Type B pancreatic cell (in vitro differentiated cells): ENCODE data around the gene HNRNPLL. TPM values are rescaled to one million over a fixed set of nuclear protein-coding genes. Genes with fewer than 3 reads are reported as not detected.

Experiments used
- DNase-seq: peaks from one replicate; pipeline ENCODE4 v3.0.0; 2021; ENCODE audit warnings: mixed read lengths; ENCODE audit not compliant: unreplicated experiment; ENCODE audit errors: extremely low spot score
- H3K27ac Mint-ChIP-seq: 2 replicates; pipeline ENCODE4 v1.8.0; 2021; ENCODE audit warnings: mild to moderate bottlenecking, mixed read lengths
- H3K27me3 Mint-ChIP-seq: 2 replicates; pipeline ENCODE4 v1.8.0; 2021; ENCODE audit warnings: mixed read lengths
- H3K36me3 Mint-ChIP-seq: 2 replicates; pipeline ENCODE4 v1.8.0; 2021; ENCODE audit warnings: mixed read lengths
- H3K4me1 Mint-ChIP-seq: one replicate; pipeline ENCODE4 v1.8.0; 2021; ENCODE audit warnings: mixed read lengths; ENCODE audit not compliant: unreplicated experiment
- H3K4me3 Mint-ChIP-seq: 2 replicates; pipeline ENCODE4 v1.8.0; 2021; ENCODE audit warnings: mild to moderate bottlenecking, mixed read lengths
- H3K9me3 Mint-ChIP-seq: 2 replicates; pipeline ENCODE4 v1.8.0; 2021; ENCODE audit warnings: mixed read lengths
- CTCF ChIP-seq: fragments of 200-600 bp; sonication (generic); conservative IDR thresholded peaks from 2 replicates; pipeline ENCODE4 v1.5.0; 2021; ENCODE audit warnings: antibody characterized with exemption, mild to moderate bottlenecking
- total RNA-seq: library from RNA; stranded (reverse); gene quantifications from 2 replicates; pipeline ENCODE4 v1.2.1, GENCODE V29; 2021; ENCODE audit warnings: low replicate concordance

HNRNPLL gene
- total RNA-seq, 1 donor from 2014 or later = 72.3 TPM

GRCh38 chr2:38632980-38633379, 30.3 kb upstream of the HNRNPLL start:
- no peaks in the 10 kb centered on the region for H3K36me3 Mint-ChIP-seq
- no peaks in the 10 kb centered on the region for H3K9me3 Mint-ChIP-seq
- H3K27ac Mint-ChIP-seq = no peak overlapping the region
- no peak overlapping the region for H3K4me3 Mint-ChIP-seq
- H3K27me3 Mint-ChIP-seq = no peaks in the 10 kb centered on the region
- no peak for DNase-seq
- no peak for TF ChIP-seq CTCF
- H3K4me1 Mint-ChIP-seq = peaks cover 5% of the 10 kb centered on the region

GRCh38 chr2:38631976-38632375, 29.2 kb upstream of the HNRNPLL start:
- Mint-ChIP-seq H3K36me3 (no peaks in the 10 kb centered on the region), H3K4me3 (no peak overlapping the region)

GRCh38 chr2:38629684-38630083, 27.0 kb upstream of the HNRNPLL start:
- no peak for TF ChIP-seq CTCF
- H3K4me1 Mint-ChIP-seq = peaks cover 23% of the 10 kb centered on the region
- H3K4me3 Mint-ChIP-seq = no peak overlapping the region
- DNase-seq = no peak
- no peak overlapping the region for H3K27ac Mint-ChIP-seq
- peaks cover 4% of the 10 kb centered on the region for H3K9me3 Mint-ChIP-seq
- no peaks in the 10 kb centered on the region for H3K36me3 Mint-ChIP-seq
- no peaks in the 10 kb centered on the region for H3K27me3 Mint-ChIP-seq

More at GRCh38 chr2:38631976-38632375, 29.2 kb upstream of the HNRNPLL start:
- DNase-seq = no peak
- no peaks in the 10 kb centered on the region for H3K9me3 Mint-ChIP-seq
- H3K4me1 Mint-ChIP-seq = peaks cover 12% of the 10 kb centered on the region
- H3K27ac Mint-ChIP-seq = no peak overlapping the region
- TF ChIP-seq CTCF = no peak
- no peaks in the 10 kb centered on the region for H3K27me3 Mint-ChIP-seq

- Mint-ChIP-seq H3K27me3 (no peaks in the 10 kb centered on the region), H3K36me3 (no peaks in the 10 kb centered on the region), H3K9me3 (peaks cover 5% of the 10 kb centered on the region), H3K4me1 (peaks cover 19% of the 10 kb centered on the region), H3K4me3 (peak overlapping the region; percentile 25), H3K27ac (no peak overlapping the region)
- TF ChIP-seq CTCF = no peak
- no peak for DNase-seq
Measured at GRCh38 chr2:38627391-38627790, 24.7 kb upstream of the HNRNPLL start.

- Mint-ChIP-seq H3K36me3 (no peaks in the 10 kb centered on the region), H3K4me3 (no peak overlapping the region), H3K9me3 (peaks cover 5% of the 10 kb centered on the region), H3K4me1 (peaks cover 19% of the 10 kb centered on the region), H3K27me3 (no peaks in the 10 kb centered on the region), H3K27ac (no peak overlapping the region)
- TF ChIP-seq CTCF = no peak
- DNase-seq = no peak
Measured at GRCh38 chr2:38626326-38627035, 23.8 kb upstream of the HNRNPLL start.
